Endothelial cell of umbilical vein (primary cell): ENCODE measurements around the gene KIAA0408. TPM values are rescaled to one million over a fixed set of nuclear protein-coding genes. Genes with fewer than 3 reads are reported as not detected.

Source experiments
- BruUV-seq: library from RNA; stranded (reverse); fragments of 400-500 nt; replicated peaks from 2 replicates; lab custom pipeline; 2021; lab: Mats Ljungman, UMichigan
- CTCF ChIA-PET: fragments of 300-600, 350-600 bp; sonication (Branson Sonifier 250); formaldehyde crosslinking; loops from one replicate; lab custom pipeline; 2021; ENCODE audit warnings: antibody characterized with exemption, inconsistent platforms; lab: Charles Lee
- POLR2A ChIA-PET: fragments of 300-600, 350-600 bp; sonication (Branson Sonifier 250); formaldehyde crosslinking; loops from one replicate; lab custom pipeline; 2021; ENCODE audit warnings: antibody characterized with exemption, inconsistent platforms; lab: Charles Lee
- DNase-seq: peaks from one replicate; pipeline ENCODE4 v3.0.0-alpha.2; 2011; ENCODE audit warnings: low read depth, low spot score
- FAIRE-seq: peaks from 2 replicates; lab custom pipeline; 2011; peaks lifted over from hg19 to GRCh38; lab: Jason Lieb, UNC
- H2AFZ ChIP-seq: 2 replicates; pipeline ENCODE4 v1.6.0; 2012; ENCODE audit warnings: low read depth, low read length, control low read depth, inconsistent platforms
- H3K27ac ChIP-seq: 2 replicates; pipeline ENCODE4 v1.5.1; 2011; ENCODE audit warnings: low read depth, mild to moderate bottlenecking, control low read depth, low read length, moderate library complexity; ENCODE audit not compliant: insufficient read depth
- H3K27me3 ChIP-seq, 2 experiments: 2 replicates each; pipeline versions ENCODE4 v1.6.0 to v1.6.1; 2011; ENCODE audit warnings: low read length in 2 of 2, mixed read lengths in 1 of 2; ENCODE audit not compliant: control insufficient read depth in 2 of 2, insufficient read depth in 2 of 2
- H3K36me3 ChIP-seq, 2 experiments: 2 replicates in 1 of 2; 3 replicates in 1 of 2; pipeline ENCODE4 v1.5.1; 2011; ENCODE audit warnings: low read length in 2 of 2, mild to moderate bottlenecking in 1 of 2, moderate library complexity in 1 of 2; ENCODE audit not compliant: control insufficient read depth in 2 of 2, insufficient read depth in 2 of 2; ENCODE audit errors: extremely low read depth in 1 of 2
- H3K4me1 ChIP-seq: 3 replicates; pipeline ENCODE4 v1.5.1; 2011; ENCODE audit warnings: mild to moderate bottlenecking, low read length; ENCODE audit not compliant: control insufficient read depth, insufficient read depth; ENCODE audit errors: extremely low read depth
- H3K4me2 ChIP-seq: 2 replicates; pipeline ENCODE4 v1.6.1; 2011; ENCODE audit warnings: low read length, control low read depth, mixed read lengths; ENCODE audit not compliant: insufficient read depth
- H3K4me3 ChIP-seq, 3 experiments: fragments of 200-600 bp in 1 of 3; sonication (generic), shearing (Covaris generic) in 1 of 3; replicated peaks in 1 of 3; 2 replicates each; pipeline ENCODE4 v1.5.1; 2011 to 2016; ENCODE audit warnings: control low read depth in 3 of 3, low read length in 3 of 3, mild to moderate bottlenecking in 2 of 3, inconsistent platforms in 1 of 3, low read depth in 1 of 3, moderate library complexity in 1 of 3; ENCODE audit not compliant: insufficient read depth in 1 of 3
- H3K79me2 ChIP-seq: 2 replicates; pipeline ENCODE4 v1.6.0; 2012; ENCODE audit warnings: low read length, inconsistent platforms; ENCODE audit not compliant: control insufficient read depth, insufficient read depth
- H3K9ac ChIP-seq: replicated peaks from 2 replicates; pipeline ENCODE3; 2011; ENCODE audit warnings: low read length, control low read depth; ENCODE audit not compliant: insufficient read depth; ENCODE audit errors: extremely low read depth
- H3K9me1 ChIP-seq: replicated peaks from 3 replicates; pipeline ENCODE4 v1.6.0; 2011; ENCODE audit warnings: mild to moderate bottlenecking, low read length; ENCODE audit not compliant: control insufficient read depth, insufficient read depth; ENCODE audit errors: extremely low read depth
- H3K9me3 ChIP-seq: replicated peaks from 2 replicates; pipeline ENCODE4 v1.5.1; 2012; ENCODE audit warnings: low read length, inconsistent platforms; ENCODE audit not compliant: control insufficient read depth, insufficient read depth
- H4K20me1 ChIP-seq: replicated peaks from 2 replicates; pipeline ENCODE3; 2011; ENCODE audit warnings: mild to moderate bottlenecking, low read length; ENCODE audit not compliant: control insufficient read depth, insufficient read depth; ENCODE audit errors: extremely low read depth
- CTCF ChIP-seq, 2 donors: IDR thresholded peaks; 1 replicate in 1 of 2; 2 replicates in 1 of 2; pipeline ENCODE4 v1.5.1; 2011; ENCODE audit warnings: low read length in 2 of 2, mild to moderate bottlenecking in 2 of 2, moderate library complexity in 2 of 2, control low read depth in 1 of 2, inconsistent platforms in 1 of 2, low read depth in 1 of 2; ENCODE audit not compliant: insufficient read depth in 1 of 2; ENCODE audit errors: extremely low read depth in 1 of 2
- EZH2 ChIP-seq: IDR thresholded peaks from 2 replicates; pipeline ENCODE4 v1.6.1; 2012; ENCODE audit warnings: borderline replicate concordance, low read depth, mild to moderate bottlenecking, moderate library complexity, low read length, inconsistent platforms; ENCODE audit not compliant: severe bottlenecking
- FOS ChIP-seq: IDR thresholded peaks from 2 replicates; pipeline ENCODE4 v1.6.1; 2011; ENCODE audit warnings: mild to moderate bottlenecking, low read length, moderate library complexity, borderline replicate concordance; ENCODE audit not compliant: insufficient read depth
- GATA2 ChIP-seq: IDR thresholded peaks from 2 replicates; pipeline ENCODE4 v1.7.0; 2011; ENCODE audit warnings: low read depth, mild to moderate bottlenecking, moderate library complexity, mixed read lengths, low read length; ENCODE audit not compliant: insufficient read length, insufficient read depth
- JUN ChIP-seq: IDR thresholded peaks from 2 replicates; pipeline ENCODE4 v1.6.1; 2011; ENCODE audit warnings: borderline replicate concordance, low read depth; ENCODE audit not compliant: insufficient read length, insufficient read depth
- MAX ChIP-seq: IDR thresholded peaks from 2 replicates; pipeline ENCODE4 v1.6.1; 2011; ENCODE audit not compliant: insufficient read depth, insufficient read length
- MYC ChIP-seq: IDR thresholded peaks from one replicate; pipeline ENCODE4 v1.6.1; 2011; ENCODE audit warnings: mild to moderate bottlenecking, low read depth, low read length
- POLR2A ChIP-seq: IDR thresholded peaks from 2 replicates; pipeline ENCODE4 v1.6.1; 2012; ENCODE audit warnings: low read depth, mild to moderate bottlenecking, control low read depth, low read length
- POLR2AphosphoS5 ChIP-seq: IDR thresholded peaks from 2 replicates; pipeline ENCODE4 v1.6.1; 2012; ENCODE audit warnings: low read depth, mild to moderate bottlenecking, control low read depth, low read length, moderate library complexity; ENCODE audit not compliant: insufficient read depth
- dilution Hi-C: fragments of 300-500 bp; cut with MboI; formaldehyde crosslinking; loops from one replicate; pipeline ENCODE4 v1.15.0; 2019; ENCODE audit warnings: low sequenced_read_pairs; ENCODE audit not compliant: extremely low pct_ligation_motif_present
- intact Hi-C: fragments of 100-400 bp; cut with micrococcal nuclease; formaldehyde crosslinking; loops from one replicate; pipeline ENCODE4 v1.10.0; 2022
- polyA plus RNA-seq, 4 experiments: library from polyadenylated mRNA; depleted of rRNA in 3 of 4; stranded (reverse) in 3 of 4; unstranded in 1 of 4; fragments of >200 nt; gene quantifications; 2 replicates each; pipeline versions ENCODE4 v1.2.1 to v1.2.3, GENCODE V29; 2011 to 2012; ENCODE audit warnings: missing spikeins in 1 of 4
- total RNA-seq: library from RNA; stranded (reverse); gene quantifications from 2 replicates; pipeline ENCODE4 v1.2.3, GENCODE V29; 2021

KIAA0408 gene
- total and polyA plus RNA-seq, 2 donors (not counting 3 experiments of a cell fraction or from before 2014, with no cell fraction given) = not detected

DNA sequence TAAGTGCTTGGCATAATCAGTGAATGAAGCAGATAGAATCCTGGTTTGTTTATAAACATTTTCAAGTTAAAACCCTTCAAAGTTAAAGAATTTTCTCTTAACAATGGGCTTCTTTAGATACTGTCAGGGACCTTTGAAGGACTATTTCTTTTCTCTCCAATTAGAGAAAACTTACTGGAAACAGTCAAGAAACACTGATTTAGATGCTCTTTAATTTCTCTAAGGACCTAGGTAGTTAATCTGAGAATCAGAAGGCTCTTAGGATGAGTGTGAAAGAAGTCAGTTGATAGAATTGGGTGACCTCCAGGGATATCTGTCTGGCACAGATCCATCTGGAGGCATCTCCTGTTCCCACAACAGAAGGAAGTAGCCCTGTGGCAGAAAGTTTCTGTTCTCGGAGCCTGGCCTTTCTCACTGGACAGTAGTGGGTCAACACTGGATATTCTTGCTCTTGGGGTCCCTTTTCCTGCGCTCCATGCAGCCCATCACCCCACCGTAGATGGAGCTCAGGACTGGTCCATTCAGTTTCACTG lies 22.5 kb downstream of the KIAA0408 start:
- H3K9ac ChIP-seq = no peak overlapping the region
- H2AFZ ChIP-seq = no peak overlapping the region
- H3K4me2 ChIP-seq = no peak overlapping the region
- FAIRE-seq (no peak), DNase-seq (no peak)
- dilution Hi-C loops = no loop called here
- no peaks in the 10 kb centered on the region for H3K27me3 ChIP-seq
- H3K27ac ChIP-seq = no peak overlapping the region
- ChIA-PET POLR2A (interaction anchor here (0.7 kb wide), 1 partner anchor 34 kb away, joined by 3 read pairs; no protein-coding TSS in a partner anchor), CTCF (no interaction called here)
- no peaks in the 10 kb centered on the region for H3K9me1 ChIP-seq
- no peaks in the 10 kb centered on the region for H3K4me1 ChIP-seq
- no peaks in the 10 kb centered on the region for H3K79me2 ChIP-seq
- BruUV-seq = no TSS peak
- no peak for TF ChIP-seq JUN
- no peak for TF ChIP-seq FOS
- no peak for TF ChIP-seq POLR2AphosphoS5
- no peak for TF ChIP-seq MAX
- no peak for TF ChIP-seq MYC
- no peak for TF ChIP-seq POLR2A
- TF ChIP-seq EZH2 = no peak
- TF ChIP-seq CTCF (IDR thresholded peaks at IDR 0.05; ENCODE audit: extremely low read depth in 1 of 2, insufficient read depth in 1 of 2, low read depth in 1 of 2, low read length in 2 of 2) = no peak
- no peak for TF ChIP-seq GATA2
- H3K9me3 ChIP-seq = no peaks in the 10 kb centered on the region
- H3K4me3 ChIP-seq = no peak overlapping the region
- H3K36me3 ChIP-seq = no peaks in the 10 kb centered on the region
- H4K20me1 ChIP-seq = no peaks in the 10 kb centered on the region
- intact Hi-C loops = no loop called here
